ENCODE measurements around the gene GAB1. TPM values are rescaled to one million over a fixed set of nuclear protein-coding genes. Genes with fewer than 3 reads are reported as not detected.

GAB1 gene
- polyA plus RNA-seq, 4 donors: 38.0 to 53.9 (median 46.5) TPM

Other genes with a start within 250 kb of the GAB1 start
- 10 to 100 TPM; 23.4 to 28.1 (median 26.3) TPM for gene USP38, start 152.0 kb upstream of the GAB1 start, polyA plus RNA-seq (ENCODE audit: insufficient read length in 4 of 4)
- 100 to 1,000 TPM; 110 to 126 (median 116) TPM for gene SMARCA5, start 176.8 kb downstream of the GAB1 start, polyA plus RNA-seq (ENCODE audit: insufficient read length in 4 of 4)